ENCODE data around the gene C1orf105.

Gene C1orf105

DNA sequence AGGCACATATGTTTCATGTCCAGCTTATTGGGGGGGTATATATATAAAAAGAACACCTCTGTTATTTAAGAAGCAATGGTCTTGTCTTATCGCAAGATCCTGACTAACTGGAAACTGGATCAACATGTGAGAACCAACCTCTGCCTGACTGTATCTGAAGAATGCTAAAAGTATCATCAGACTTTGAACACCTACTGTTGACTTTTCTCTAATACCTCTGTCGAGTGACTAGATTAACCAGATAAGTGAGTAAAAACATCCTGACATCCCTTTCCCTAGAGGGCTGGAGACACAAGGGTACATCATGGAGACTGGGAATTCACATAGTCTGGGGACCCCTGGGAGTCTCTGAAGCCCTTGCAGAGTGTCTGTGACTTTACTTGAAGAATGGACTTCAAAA is 49.7 kb downstream of the C1orf105 start (continued):
- no peak for TF ChIP-seq ZFP41 (tag by site-specific recombination; IDR thresholded peaks at IDR 0.05; ENCODE audit: borderline replicate concordance)

- ChIA-PET POLR2A (no interaction called here), CTCF (no interaction called here)
- Histone ChIP-seq H3K36me3 (ENCODE audit: control insufficient read depth in 2 of 2, insufficient read depth in 1 of 2, low read length in 2 of 2) (no peaks in the 10 kb centered on the region), H3K9me3 (ENCODE audit: control insufficient read depth, insufficient read depth, low read depth, low read length) (no peaks in the 10 kb centered on the region), H3K27ac (ENCODE audit: extremely low read depth, low read depth, low read length) (no peak overlapping the region), H3K4me3 (ENCODE audit: low read depth, low read length) (no peak overlapping the region), H3K4me1 (ENCODE audit: control insufficient read depth, insufficient read depth, low read length) (no peaks in the 10 kb centered on the region)
- TF ChIP-seq ZNF701 (tag by site-specific recombination; IDR thresholded peaks at IDR 0.05) = no peak
- TF ChIP-seq, protein P1, sequence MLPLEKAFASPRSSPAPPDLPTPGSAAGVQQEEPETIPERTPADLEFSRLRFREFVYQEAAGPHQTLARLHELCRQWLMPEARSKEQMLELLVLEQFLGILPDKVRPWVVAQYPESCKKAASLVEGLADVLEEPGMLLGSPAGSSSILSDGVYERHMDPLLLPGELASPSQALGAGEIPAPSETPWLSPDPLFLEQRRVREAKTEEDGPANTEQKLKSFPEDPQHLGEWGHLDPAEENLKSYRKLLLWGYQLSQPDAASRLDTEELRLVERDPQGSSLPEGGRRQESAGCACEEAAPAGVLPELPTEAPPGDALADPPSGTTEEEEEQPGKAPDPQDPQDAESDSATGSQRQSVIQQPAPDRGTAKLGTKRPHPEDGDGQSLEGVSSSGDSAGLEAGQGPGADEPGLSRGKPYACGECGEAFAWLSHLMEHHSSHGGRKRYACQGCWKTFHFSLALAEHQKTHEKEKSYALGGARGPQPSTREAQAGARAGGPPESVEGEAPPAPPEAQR (tag by site-specific recombination; IDR thresholded peaks at IDR 0.05) = no peak
- no peak for TF ChIP-seq ZNF585B (tag by site-specific recombination; IDR thresholded peaks at IDR 0.05)
- no peak for TF ChIP-seq ZFHX2 (tag by site-specific recombination; conservative IDR thresholded peaks at IDR 0.05)
- no peak for TF ChIP-seq SP2 (tag by site-specific recombination; IDR thresholded peaks at IDR 0.05)
- TF ChIP-seq ZNF16 (tag by site-specific recombination; IDR thresholded peaks at IDR 0.05; ENCODE audit: low read depth) = no peak
- no peak for TF ChIP-seq ZNF555 (tag by site-specific recombination; conservative IDR thresholded peaks at IDR 0.05)
- TF ChIP-seq, protein P2, sequence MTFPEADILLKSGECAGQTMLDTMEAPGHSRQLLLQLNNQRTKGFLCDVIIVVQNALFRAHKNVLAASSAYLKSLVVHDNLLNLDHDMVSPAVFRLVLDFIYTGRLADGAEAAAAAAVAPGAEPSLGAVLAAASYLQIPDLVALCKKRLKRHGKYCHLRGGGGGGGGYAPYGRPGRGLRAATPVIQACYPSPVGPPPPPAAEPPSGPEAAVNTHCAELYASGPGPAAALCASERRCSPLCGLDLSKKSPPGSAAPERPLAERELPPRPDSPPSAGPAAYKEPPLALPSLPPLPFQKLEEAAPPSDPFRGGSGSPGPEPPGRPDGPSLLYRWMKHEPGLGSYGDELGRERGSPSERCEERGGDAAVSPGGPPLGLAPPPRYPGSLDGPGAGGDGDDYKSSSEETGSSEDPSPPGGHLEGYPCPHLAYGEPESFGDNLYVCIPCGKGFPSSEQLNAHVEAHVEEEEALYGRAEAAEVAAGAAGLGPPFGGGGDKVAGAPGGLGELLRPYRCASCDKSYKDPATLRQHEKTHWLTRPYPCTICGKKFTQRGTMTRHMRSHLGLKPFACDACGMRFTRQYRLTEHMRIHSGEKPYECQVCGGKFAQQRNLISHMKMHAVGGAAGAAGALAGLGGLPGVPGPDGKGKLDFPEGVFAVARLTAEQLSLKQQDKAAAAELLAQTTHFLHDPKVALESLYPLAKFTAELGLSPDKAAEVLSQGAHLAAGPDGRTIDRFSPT (tag by site-specific recombination; IDR thresholded peaks at IDR 0.05) = no peak
- TF ChIP-seq FEZF1 (tag by site-specific recombination; IDR thresholded peaks at IDR 0.05) = no peak
- TF ChIP-seq WT1 (tag by site-specific recombination; IDR thresholded peaks at IDR 0.05) = no peak
- no peak for TF ChIP-seq ZNF366 (tag by site-specific recombination; conservative IDR thresholded peaks at IDR 0.05)
- no peak for TF ChIP-seq ZNF707 (tag by site-specific recombination; IDR thresholded peaks at IDR 0.05)
- no peak for TF ChIP-seq BCL11A (tag by site-specific recombination; IDR thresholded peaks at IDR 0.05; ENCODE audit: low read depth)
- TF ChIP-seq, protein P3, sequence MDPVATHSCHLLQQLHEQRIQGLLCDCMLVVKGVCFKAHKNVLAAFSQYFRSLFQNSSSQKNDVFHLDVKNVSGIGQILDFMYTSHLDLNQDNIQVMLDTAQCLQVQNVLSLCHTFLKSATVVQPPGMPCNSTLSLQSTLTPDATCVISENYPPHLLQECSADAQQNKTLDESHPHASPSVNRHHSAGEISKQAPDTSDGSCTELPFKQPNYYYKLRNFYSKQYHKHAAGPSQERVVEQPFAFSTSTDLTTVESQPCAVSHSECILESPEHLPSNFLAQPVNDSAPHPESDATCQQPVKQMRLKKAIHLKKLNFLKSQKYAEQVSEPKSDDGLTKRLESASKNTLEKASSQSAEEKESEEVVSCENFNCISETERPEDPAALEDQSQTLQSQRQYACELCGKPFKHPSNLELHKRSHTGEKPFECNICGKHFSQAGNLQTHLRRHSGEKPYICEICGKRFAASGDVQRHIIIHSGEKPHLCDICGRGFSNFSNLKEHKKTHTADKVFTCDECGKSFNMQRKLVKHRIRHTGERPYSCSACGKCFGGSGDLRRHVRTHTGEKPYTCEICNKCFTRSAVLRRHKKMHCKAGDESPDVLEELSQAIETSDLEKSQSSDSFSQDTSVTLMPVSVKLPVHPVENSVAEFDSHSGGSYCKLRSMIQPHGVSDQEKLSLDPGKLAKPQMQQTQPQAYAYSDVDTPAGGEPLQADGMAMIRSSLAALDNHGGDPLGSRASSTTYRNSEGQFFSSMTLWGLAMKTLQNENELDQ (tag by site-specific recombination; IDR thresholded peaks at IDR 0.05; ENCODE audit: low read depth) = no peak
These were observed 51.2 kb downstream of the C1orf105 start for GRCh38 chr1:172471666-172472065.

DNA sequence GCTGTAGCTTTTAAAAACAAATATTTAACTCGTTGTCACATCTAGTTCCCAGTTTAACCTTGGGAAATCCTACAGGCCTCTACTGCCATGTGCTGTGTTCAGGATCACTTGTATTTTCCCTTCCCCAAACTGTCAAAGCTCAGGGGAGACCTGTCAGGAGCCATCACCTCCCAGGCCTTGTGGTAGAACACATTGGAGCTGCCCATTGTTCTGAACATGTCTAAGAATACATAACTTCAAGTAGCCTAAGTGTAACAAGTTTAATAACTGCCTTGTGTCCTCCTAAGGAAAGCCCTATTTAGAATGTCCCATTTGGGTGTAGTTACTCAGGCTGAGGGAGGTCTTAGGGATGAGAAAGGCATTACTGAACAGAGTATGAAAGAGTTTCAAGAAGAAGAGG is 52.0 kb downstream of the C1orf105 start:
- TF ChIP-seq REST (tag by site-specific recombination; IDR thresholded peaks at IDR 0.05) = peak; percentile 41; the same call in 1 of the 2 replicates
- no peak for TF ChIP-seq ZNF791 (tag by site-specific recombination; IDR thresholded peaks at IDR 0.05)
- Histone ChIP-seq H3K4me1 (ENCODE audit: control insufficient read depth, insufficient read depth, low read length) (no peaks in the 10 kb centered on the region), H3K27ac (ENCODE audit: extremely low read depth, low read depth, low read length) (no peak overlapping the region), H3K9me3 (ENCODE audit: control insufficient read depth, insufficient read depth, low read depth, low read length) (no peaks in the 10 kb centered on the region), H3K4me3 (ENCODE audit: low read depth, low read length) (no peak overlapping the region), H3K36me3 (ENCODE audit: control insufficient read depth in 2 of 2, insufficient read depth in 1 of 2, low read length in 2 of 2) (no peaks in the 10 kb centered on the region)
- CTCF ChIA-PET = interaction anchor here (0.5 to 1.1 kb wide), 2 partner anchors 22 to 816 kb away, joined by 3 read pairs; no protein-coding TSS in a partner anchor
- POLR2A ChIA-PET = no interaction called here

Data from HEK293 (cell line).